Stimulated activated effector memory CD8-positive, alpha-beta T cell treated with anti-CD3 and anti-CD28 coated beads, Interleukin-12 subunit alpha, Interleukin-12 subunit beta, amount 100 ng/mL, for 72 hours (primary cell): ENCODE data around the gene TMEM213.

Source experiments
- ATAC-seq: fragments of 150-1000 bp; cut with Tn5 transposase; 2 replicates; pipeline ENCODE4 v1.10.0; 2021
- DNase-seq, 2 donors: peaks; one replicate each; pipeline ENCODE4 v3.0.0; 2021 to 2022; ENCODE audit warnings: low spot score in 2 of 2
- H3K27ac Mint-ChIP-seq: one replicate; pipeline ENCODE4 v1.8.0; 2022; ENCODE audit warnings: mild to moderate bottlenecking, mixed read lengths
- H3K36me3 Mint-ChIP-seq: one replicate; pipeline ENCODE4 v1.8.0; 2022; ENCODE audit warnings: mild to moderate bottlenecking, mixed read lengths
- H3K4me1 Mint-ChIP-seq: one replicate; pipeline ENCODE4 v1.8.0; 2022; ENCODE audit warnings: mixed read lengths
- H3K4me3 Mint-ChIP-seq: one replicate; pipeline ENCODE4 v1.8.0; 2022; ENCODE audit warnings: mild to moderate bottlenecking, mixed read lengths
- H3K9me3 Mint-ChIP-seq: one replicate; pipeline ENCODE4 v1.8.0; 2022; ENCODE audit warnings: mixed read lengths

TMEM213 gene

GRCh38 chr7:138887085-138887710, 89.4 kb downstream of the TMEM213 start:
- no peak overlapping the region for H3K4me3 Mint-ChIP-seq
- no peak overlapping the region for H3K27ac Mint-ChIP-seq
- no peaks in the 10 kb centered on the region for H3K9me3 Mint-ChIP-seq
- ATAC-seq = no peak
- DNase-seq = no peak
- H3K36me3 Mint-ChIP-seq = no peaks in the 10 kb centered on the region
- peaks cover 6% of the 10 kb centered on the region for H3K4me1 Mint-ChIP-seq
